Measurements from ENCODE around the gene TRUB1.

The TRUB1 gene

DNA sequence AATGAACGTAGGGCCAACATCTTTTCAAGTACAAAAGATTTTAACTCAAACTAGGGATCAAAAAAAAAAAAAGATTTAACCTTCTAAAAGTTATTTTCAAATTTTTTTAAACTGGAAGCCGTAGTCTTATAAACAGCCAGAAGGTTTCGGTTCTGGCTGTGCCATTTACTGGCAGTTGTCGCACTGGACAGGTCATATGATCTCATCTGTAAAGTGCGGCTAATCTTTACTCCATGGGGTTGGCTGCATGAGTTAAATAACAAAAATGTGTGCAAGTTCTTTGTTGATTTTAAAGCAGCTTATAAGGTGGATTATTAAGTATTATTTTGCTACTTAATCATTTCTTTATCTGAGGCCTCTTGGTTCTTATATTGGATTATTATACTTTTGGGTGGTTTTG, 36.6 kb downstream of the TRUB1 start:
- Histone ChIP-seq H3K36me3 (ENCODE audit: insufficient read depth, low read length) (no peaks in the 10 kb centered on the region), H3K9ac (ENCODE audit: low read depth, low read length) (no peak overlapping the region), H3K4me1 (ENCODE audit: insufficient read depth, low read length) (peaks cover 14% of the 10 kb centered on the region; the same call in 1 of the 2 replicates), H3K9me3 (ENCODE audit: control insufficient read depth, insufficient read depth, low read length) (no peaks in the 10 kb centered on the region)

GRCh38 chr10:114975091-114975490, 37.1 kb downstream of the TRUB1 start:
- Histone ChIP-seq H3K9ac (ENCODE audit: low read depth, low read length) (no peak overlapping the region), H3K9me3 (ENCODE audit: control insufficient read depth, insufficient read depth, low read length) (no peaks in the 10 kb centered on the region), H3K4me1 (ENCODE audit: insufficient read depth, low read length) (peaks cover 11% of the 10 kb centered on the region; the same call in 1 of the 2 replicates), H3K36me3 (ENCODE audit: insufficient read depth, low read length) (no peaks in the 10 kb centered on the region)

- no peak overlapping the region for H3K9ac ChIP-seq (ENCODE audit: low read depth, low read length)
- no peaks in the 10 kb centered on the region for H3K9me3 ChIP-seq (ENCODE audit: control insufficient read depth, insufficient read depth, low read length)
- no peaks in the 10 kb centered on the region; the same call in none of the 2 replicates for H3K36me3 ChIP-seq (ENCODE audit: insufficient read depth, low read length)
- no peaks in the 10 kb centered on the region for H3K4me1 ChIP-seq (ENCODE audit: insufficient read depth, low read length)
Observed at GRCh38 chr10:114982989-114983388, 45.0 kb downstream of the TRUB1 start.

- no peaks in the 10 kb centered on the region; the same call in none of the 2 replicates for H3K36me3 ChIP-seq (ENCODE audit: insufficient read depth, low read length)
- H3K9ac ChIP-seq (ENCODE audit: low read depth, low read length), result no peak overlapping the region
- H3K4me1 ChIP-seq (ENCODE audit: insufficient read depth, low read length), result no peaks in the 10 kb centered on the region
- no peaks in the 10 kb centered on the region for H3K9me3 ChIP-seq (ENCODE audit: control insufficient read depth, insufficient read depth, low read length)
Observed at GRCh38 chr10:114987995-114988394, 50.0 kb downstream of the TRUB1 start.

DNA sequence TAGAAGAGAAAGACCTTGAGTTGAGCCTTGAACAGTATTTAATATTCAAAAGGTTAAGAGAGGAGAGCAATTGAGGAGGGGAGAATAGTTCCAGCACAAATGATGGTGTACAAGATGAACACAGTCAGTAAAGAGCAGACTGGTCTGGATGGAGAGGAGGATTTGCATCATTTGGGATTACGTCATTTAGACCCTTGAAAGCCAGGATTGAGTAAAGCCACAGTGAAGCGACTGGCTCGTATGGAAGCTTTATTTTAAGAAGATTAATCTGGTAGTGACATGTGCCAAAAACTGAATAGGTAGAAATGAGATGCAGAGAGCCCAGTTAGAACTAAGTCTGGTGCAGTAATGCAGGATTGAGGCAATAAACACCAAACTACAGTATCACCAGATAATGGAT, 52.6 kb downstream of the TRUB1 start:
- Histone ChIP-seq H3K4me1 (ENCODE audit: insufficient read depth, low read length) (peaks cover 4% of the 10 kb centered on the region; the same call in 1 of the 2 replicates), H3K9ac (ENCODE audit: low read depth, low read length) (no peak overlapping the region), H3K9me3 (ENCODE audit: control insufficient read depth, insufficient read depth, low read length) (no peaks in the 10 kb centered on the region), H3K36me3 (ENCODE audit: insufficient read depth, low read length) (no peaks in the 10 kb centered on the region; the same call in 1 of the 2 replicates)

DNA sequence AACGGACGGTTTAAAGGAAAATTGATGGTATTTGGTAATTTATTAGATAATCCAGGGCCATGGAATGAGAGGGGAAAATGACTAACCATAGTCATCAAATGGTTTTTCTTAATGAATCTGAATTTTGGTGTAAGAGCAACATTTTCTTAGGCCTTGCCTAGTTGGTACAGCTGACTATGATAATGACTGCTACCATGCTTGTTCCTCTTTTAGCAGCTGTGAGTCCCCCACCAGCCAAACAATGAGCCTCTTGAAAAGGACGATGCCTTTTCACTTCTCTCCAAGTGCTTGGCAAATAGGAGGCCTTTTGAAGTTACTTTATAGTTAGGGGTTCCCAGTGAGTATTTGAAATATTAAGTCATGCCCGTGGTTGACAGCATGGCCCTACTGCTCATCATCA, 53.0 kb downstream of the TRUB1 start:
- no peaks in the 10 kb centered on the region for H3K9me3 ChIP-seq (ENCODE audit: control insufficient read depth, insufficient read depth, low read length)
- peaks cover 4% of the 10 kb centered on the region; the same call in 1 of the 2 replicates for H3K4me1 ChIP-seq (ENCODE audit: insufficient read depth, low read length)
- no peak overlapping the region for H3K9ac ChIP-seq (ENCODE audit: low read depth, low read length)
- H3K36me3 ChIP-seq (ENCODE audit: insufficient read depth, low read length), result no peaks in the 10 kb centered on the region; the same call in 1 of the 2 replicates

DNA sequence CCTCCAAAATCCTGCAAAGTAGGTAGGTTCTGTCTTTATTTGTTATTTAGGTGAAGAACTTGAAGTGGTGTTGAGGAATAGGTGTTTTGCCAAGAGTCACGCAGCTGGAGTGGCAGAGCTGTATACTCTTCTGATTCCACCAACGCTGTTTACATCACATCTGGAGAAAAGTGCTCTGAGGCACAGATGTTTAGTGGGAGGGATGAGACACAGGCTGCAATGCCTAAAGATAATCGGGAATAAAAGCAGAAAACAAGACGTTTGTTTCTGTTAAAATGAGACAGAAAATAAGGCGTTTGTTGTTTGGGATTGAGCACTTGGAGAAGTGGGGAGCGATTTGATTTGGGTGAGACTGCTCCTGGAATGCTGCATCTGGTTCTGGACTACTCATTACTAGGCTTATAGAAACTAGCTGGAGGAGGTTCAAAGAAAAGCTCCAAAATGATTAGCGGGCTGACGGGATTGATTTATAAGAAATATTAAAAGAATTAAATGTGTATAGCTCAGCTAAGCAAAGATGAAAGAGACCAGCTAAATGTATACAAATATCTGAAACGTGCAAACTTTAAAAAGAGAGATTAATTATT, 54.3 kb downstream of the TRUB1 start:
- Histone ChIP-seq H3K4me1 (ENCODE audit: insufficient read depth, low read length) (peaks cover 4% of the 10 kb centered on the region; the same call in 1 of the 2 replicates), H3K9me3 (ENCODE audit: control insufficient read depth, insufficient read depth, low read length) (no peaks in the 10 kb centered on the region), H3K36me3 (ENCODE audit: insufficient read depth, low read length) (no peaks in the 10 kb centered on the region; the same call in 1 of the 2 replicates), H3K9ac (ENCODE audit: low read depth, low read length) (no peak overlapping the region)

DNA sequence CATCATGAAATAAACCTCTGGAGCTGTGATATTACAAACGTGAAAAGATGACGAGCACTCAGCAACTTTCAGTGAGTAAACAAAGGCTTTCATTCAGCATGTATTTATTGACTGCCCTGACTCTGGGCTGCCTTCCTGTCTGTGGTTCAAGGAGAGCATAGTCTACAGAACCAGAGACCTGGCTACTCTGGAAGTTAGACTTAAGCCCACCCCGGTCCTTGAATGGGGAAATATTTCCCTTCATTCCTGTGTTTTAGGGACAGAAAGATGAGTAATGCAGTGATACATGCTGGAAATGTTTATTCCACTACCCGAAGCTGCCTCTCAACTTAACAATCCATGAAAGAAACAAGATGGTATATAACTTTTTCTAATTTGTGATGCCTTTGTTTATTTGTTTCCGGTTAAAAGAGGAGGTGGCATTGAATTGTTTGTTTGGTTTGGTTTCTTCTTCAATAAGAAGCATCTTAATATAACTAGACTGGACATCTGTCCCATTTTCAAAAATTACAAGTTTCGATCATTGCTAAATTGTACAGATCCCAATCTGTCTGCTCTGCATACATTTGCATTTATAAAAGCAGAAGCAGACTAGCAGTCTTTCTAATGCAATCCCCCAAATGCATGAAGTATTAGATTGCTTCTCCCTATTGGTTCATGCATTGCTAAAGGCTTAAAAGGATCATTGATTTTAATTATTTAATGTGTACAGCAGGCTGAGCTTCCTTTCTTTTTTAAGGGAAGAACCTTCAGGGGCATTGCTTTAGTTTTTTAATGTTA, 57.7 kb downstream of the TRUB1 start:
- Histone ChIP-seq H3K9ac (ENCODE audit: low read depth, low read length) (no peak overlapping the region), H3K4me1 (ENCODE audit: insufficient read depth, low read length) (peaks cover 4% of the 10 kb centered on the region; the same call in 1 of the 2 replicates), H3K9me3 (ENCODE audit: control insufficient read depth, insufficient read depth, low read length) (no peaks in the 10 kb centered on the region), H3K36me3 (ENCODE audit: insufficient read depth, low read length) (no peaks in the 10 kb centered on the region; the same call in 1 of the 2 replicates)

- Histone ChIP-seq H3K9ac (ENCODE audit: low read depth, low read length) (no peak overlapping the region), H3K36me3 (ENCODE audit: insufficient read depth, low read length) (no peaks in the 10 kb centered on the region; the same call in 1 of the 2 replicates), H3K9me3 (ENCODE audit: control insufficient read depth, insufficient read depth, low read length) (no peaks in the 10 kb centered on the region), H3K4me1 (ENCODE audit: insufficient read depth, low read length) (peaks cover 4% of the 10 kb centered on the region; the same call in 1 of the 2 replicates)
Observed at GRCh38 chr10:114996542-114996941, 58.5 kb downstream of the TRUB1 start.

DNA sequence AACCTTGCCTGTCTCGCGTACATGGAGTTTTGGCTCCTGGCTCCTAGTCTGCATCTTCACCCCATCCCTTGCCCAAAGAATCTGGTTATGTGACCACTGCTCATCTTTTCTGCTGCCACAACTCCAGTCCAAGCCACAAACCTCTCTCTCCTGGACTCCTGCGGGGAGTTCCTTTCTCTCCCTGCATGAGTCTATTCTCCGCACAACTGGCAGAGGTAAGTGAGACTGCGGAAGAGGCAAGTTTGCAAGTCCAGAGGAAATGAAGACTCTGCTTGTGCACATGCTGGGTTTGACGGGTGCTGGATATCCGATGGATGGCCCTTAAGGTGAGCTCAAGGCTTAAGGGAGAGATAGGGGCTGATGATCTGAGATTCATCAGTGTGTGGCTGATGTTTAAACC, 61.0 kb downstream of the TRUB1 start:
- no peaks in the 10 kb centered on the region for H3K9me3 ChIP-seq (ENCODE audit: control insufficient read depth, insufficient read depth, low read length)
- peaks cover 8% of the 10 kb centered on the region for H3K4me1 ChIP-seq (ENCODE audit: insufficient read depth, low read length)
- no peak overlapping the region for H3K9ac ChIP-seq (ENCODE audit: low read depth, low read length)
- no peaks in the 10 kb centered on the region; the same call in 1 of the 2 replicates for H3K36me3 ChIP-seq (ENCODE audit: insufficient read depth, low read length)

DNA sequence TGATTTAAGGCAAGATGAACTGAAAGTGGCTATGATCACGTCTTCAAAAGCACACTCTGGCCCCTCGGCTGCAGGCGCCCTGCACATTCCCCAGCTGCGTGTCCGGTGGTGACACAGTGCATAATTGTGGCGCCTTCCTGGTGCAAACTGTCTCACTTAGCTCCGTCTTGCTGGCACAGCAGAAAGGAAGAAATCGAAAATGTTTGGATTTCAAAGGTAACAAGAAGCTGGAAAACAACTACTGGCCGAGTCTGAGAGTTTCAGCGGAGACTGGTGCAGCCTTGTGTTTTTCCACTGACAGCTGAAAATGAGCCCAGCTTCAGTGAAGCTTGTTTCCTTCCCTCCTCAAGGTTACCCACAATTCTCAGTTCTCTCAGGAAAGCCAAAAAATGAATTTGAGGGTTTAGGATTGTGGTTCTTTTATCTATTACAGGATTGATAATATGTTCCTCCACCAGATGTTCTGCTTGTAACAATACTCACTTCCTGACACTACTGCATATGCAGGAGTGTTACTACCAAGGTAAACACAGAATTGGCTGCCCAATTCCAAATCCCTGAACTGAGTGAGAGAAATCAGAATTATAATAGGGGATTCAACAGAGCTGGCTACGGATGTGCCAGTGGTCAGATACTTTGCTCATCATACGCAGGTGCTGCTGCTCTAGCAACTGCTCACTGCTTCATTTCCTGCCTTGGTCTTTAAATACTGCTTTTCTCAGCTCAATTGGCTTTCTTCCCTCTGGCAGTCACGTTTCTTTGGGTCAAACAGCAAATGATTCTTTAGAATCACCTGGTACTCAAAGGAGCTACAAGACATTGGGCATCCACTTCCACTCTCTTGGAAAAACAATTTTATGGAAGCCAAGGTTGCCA, 63.7 kb downstream of the TRUB1 start:
- Histone ChIP-seq H3K4me1 (ENCODE audit: insufficient read depth, low read length) (peaks cover 4% of the 10 kb centered on the region; the same call in 1 of the 2 replicates), H3K9ac (ENCODE audit: low read depth, low read length) (no peak overlapping the region), H3K9me3 (ENCODE audit: control insufficient read depth, insufficient read depth, low read length) (no peaks in the 10 kb centered on the region), H3K36me3 (ENCODE audit: insufficient read depth, low read length) (no peaks in the 10 kb centered on the region)

GRCh38 chr10:115003396-115003795, 65.4 kb downstream of the TRUB1 start:
- no peaks in the 10 kb centered on the region for H3K36me3 ChIP-seq (ENCODE audit: insufficient read depth, low read length)
- no peak overlapping the region for H3K9ac ChIP-seq (ENCODE audit: low read depth, low read length)
- peaks cover 4% of the 10 kb centered on the region; the same call in 1 of the 2 replicates for H3K4me1 ChIP-seq (ENCODE audit: insufficient read depth, low read length)
- H3K9me3 ChIP-seq (ENCODE audit: control insufficient read depth, insufficient read depth, low read length), result no peaks in the 10 kb centered on the region

DNA sequence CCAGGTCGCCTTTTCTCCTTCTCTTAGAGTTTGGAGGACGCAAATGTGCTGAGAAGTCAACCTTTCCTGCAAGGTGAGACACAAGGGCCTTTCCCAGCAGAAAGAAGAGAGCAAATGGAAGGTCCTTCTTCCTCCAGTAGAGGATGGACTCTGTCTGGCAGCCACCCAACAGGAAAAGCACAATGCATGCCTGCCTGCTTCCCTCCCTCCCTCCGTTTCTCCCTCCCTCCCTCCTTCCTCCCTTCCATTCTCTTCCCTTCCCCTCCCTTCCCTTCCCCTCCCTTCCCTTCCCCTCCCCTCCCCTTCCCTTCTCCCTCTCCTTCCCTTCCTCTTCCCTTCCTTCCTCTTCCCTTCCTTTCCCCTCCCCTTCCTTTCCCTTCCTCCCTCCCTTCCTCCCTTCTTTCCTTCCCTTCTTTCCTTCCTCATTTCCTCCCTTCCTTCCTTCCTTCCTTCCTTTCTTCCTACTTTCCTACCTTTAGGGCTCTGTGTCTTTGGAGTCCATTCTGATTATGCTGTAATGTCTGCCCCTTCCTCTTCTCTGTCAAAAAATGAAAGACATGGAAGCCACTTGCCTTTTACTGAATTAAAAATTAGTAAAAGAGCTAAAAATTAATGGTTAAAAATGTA, 66.4 kb downstream of the TRUB1 start:
- H3K9ac ChIP-seq (ENCODE audit: low read depth, low read length), result no peak overlapping the region
- H3K4me1 ChIP-seq (ENCODE audit: insufficient read depth, low read length), result peaks cover 4% of the 10 kb centered on the region; the same call in 1 of the 2 replicates
- H3K9me3 ChIP-seq (ENCODE audit: control insufficient read depth, insufficient read depth, low read length), result no peaks in the 10 kb centered on the region
- no peaks in the 10 kb centered on the region for H3K36me3 ChIP-seq (ENCODE audit: insufficient read depth, low read length)

DNA sequence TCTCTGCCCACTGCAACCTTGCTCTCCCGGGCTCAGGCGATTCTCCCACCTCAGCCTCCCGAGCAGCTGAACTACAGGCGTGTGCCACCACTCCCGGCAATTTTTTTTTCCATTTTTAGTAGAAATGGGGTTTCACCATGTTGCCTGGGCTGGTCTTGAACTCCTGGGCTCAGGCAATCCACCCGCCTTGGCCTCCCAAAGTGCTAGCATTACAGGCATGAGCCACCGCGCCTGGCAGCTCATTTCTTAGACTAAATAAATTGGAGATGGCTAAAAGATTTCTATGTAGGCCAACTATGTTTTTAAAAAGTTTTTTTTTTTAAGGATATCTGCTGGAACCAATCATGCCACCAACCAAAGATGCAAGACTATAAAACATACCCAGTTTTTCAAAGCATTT, 67.8 kb downstream of the TRUB1 start:
- peaks cover 4% of the 10 kb centered on the region; the same call in 1 of the 2 replicates for H3K4me1 ChIP-seq (ENCODE audit: insufficient read depth, low read length)
- no peaks in the 10 kb centered on the region for H3K9me3 ChIP-seq (ENCODE audit: control insufficient read depth, insufficient read depth, low read length)
- H3K9ac ChIP-seq (ENCODE audit: low read depth, low read length), result no peak overlapping the region
- H3K36me3 ChIP-seq (ENCODE audit: insufficient read depth, low read length), result no peaks in the 10 kb centered on the region

Measured in ES-I3 (cell line).